HUES6 (cell line): ENCODE data around the gene ZNF440.
"Not testable (repeated sequence)": the region's sequence is repeated elsewhere in the genome, so short reads cannot be mapped to it uniquely, and the experiment has no call there.

ENCODE experiments used
- H3K27ac ChIP-seq: 2 replicates; pipeline ENCODE4 v1.7.0; 2013; ENCODE audit warnings: low read depth, mild to moderate bottlenecking, low read length, inconsistent platforms
- H3K27me3 ChIP-seq: 2 replicates; pipeline ENCODE4 v1.6.1; 2013; ENCODE audit warnings: low read length; ENCODE audit not compliant: control insufficient read depth, insufficient read depth
- H3K36me3 ChIP-seq: 2 replicates; pipeline ENCODE4 v1.6.1; 2013; ENCODE audit warnings: low read length; ENCODE audit not compliant: control insufficient read depth, insufficient read depth
- H3K4me1 ChIP-seq: 2 replicates; pipeline ENCODE4 v1.6.1; 2013; ENCODE audit warnings: low read length; ENCODE audit not compliant: control insufficient read depth, insufficient read depth
- H3K4me3 ChIP-seq: 2 replicates; pipeline ENCODE4 v1.5.1; 2013; ENCODE audit warnings: low read depth, low read length
- H3K9ac ChIP-seq: one replicate; pipeline ENCODE4 v1.6.1; 2013; ENCODE audit warnings: mild to moderate bottlenecking, low read length
- H3K9me3 ChIP-seq: 2 replicates; pipeline ENCODE4 v1.6.1; 2013; ENCODE audit warnings: low read depth, low read length; ENCODE audit not compliant: control insufficient read depth, insufficient read depth

Gene ZNF440

GRCh38 chr19:11860721-11861120 lies 46.6 kb downstream of the ZNF440 start:
- H3K9ac ChIP-seq, result no peak overlapping the region
- H3K27me3 ChIP-seq, result no peaks in the 10 kb centered on the region
- no peak overlapping the region for H3K27ac ChIP-seq
- H3K36me3 ChIP-seq, result no peaks in the 10 kb centered on the region
- H3K4me3 ChIP-seq, result no peak overlapping the region
- H3K9me3 ChIP-seq, result peaks cover 74% of the 10 kb centered on the region
- H3K4me1 ChIP-seq, result no peaks in the 10 kb centered on the region

- peaks cover 75% of the 10 kb centered on the region for H3K9me3 ChIP-seq
- H3K9ac ChIP-seq, result no peak overlapping the region
- no peaks in the 10 kb centered on the region for H3K4me1 ChIP-seq
- no peak overlapping the region for H3K4me3 ChIP-seq
- no peak overlapping the region for H3K27ac ChIP-seq
- H3K36me3 ChIP-seq, result no peaks in the 10 kb centered on the region
- H3K27me3 ChIP-seq, result no peaks in the 10 kb centered on the region
These were observed 47.2 kb downstream of the ZNF440 start for GRCh38 chr19:11861301-11861700.

GRCh38 chr19:11867766-11868165 lies 53.7 kb downstream of the ZNF440 start:
- not testable (repeated sequence) for H3K9ac ChIP-seq, H3K36me3 ChIP-seq, H3K4me1 ChIP-seq, H3K27ac ChIP-seq, H3K27me3 ChIP-seq, H3K4me3 ChIP-seq
- peaks cover 80% of the 10 kb centered on the region for H3K9me3 ChIP-seq

GRCh38 chr19:11868188-11868587 lies 54.1 kb downstream of the ZNF440 start:
- no peak overlapping the region for H3K9ac ChIP-seq
- peaks cover 80% of the 10 kb centered on the region for H3K9me3 ChIP-seq
- no peak overlapping the region for H3K4me3 ChIP-seq
- no peaks in the 10 kb centered on the region for H3K27me3 ChIP-seq
- no peak overlapping the region for H3K27ac ChIP-seq
- no peaks in the 10 kb centered on the region for H3K36me3 ChIP-seq
- no peaks in the 10 kb centered on the region for H3K4me1 ChIP-seq

- H3K9me3 ChIP-seq, result peaks cover 65% of the 10 kb centered on the region
These were observed 58.6 kb downstream of the ZNF440 start for GRCh38 chr19:11872624-11873023.

GRCh38 chr19:11873762-11874161 lies 59.7 kb downstream of the ZNF440 start:
- Histone ChIP-seq H3K4me1 (no peaks in the 10 kb centered on the region), H3K9ac (no peak overlapping the region), H3K9me3 (peaks cover 59% of the 10 kb centered on the region), H3K27ac (no peak overlapping the region), H3K4me3 (no peak overlapping the region), H3K36me3 (no peaks in the 10 kb centered on the region), H3K27me3 (no peaks in the 10 kb centered on the region)

More at GRCh38 chr19:11872624-11873023, 58.6 kb downstream of the ZNF440 start:
- Histone ChIP-seq H3K27me3 (no peaks in the 10 kb centered on the region), H3K9ac (no peak overlapping the region), H3K4me3 (no peak overlapping the region), H3K36me3 (no peaks in the 10 kb centered on the region), H3K27ac (no peak overlapping the region), H3K4me1 (no peaks in the 10 kb centered on the region)

GRCh38 chr19:11879687-11880266 lies 65.7 kb downstream of the ZNF440 start:
- H3K9me3 ChIP-seq, result peaks cover 36% of the 10 kb centered on the region
- H3K27ac ChIP-seq, H3K36me3 ChIP-seq, H3K4me3 ChIP-seq, H3K27me3 ChIP-seq, H3K9ac ChIP-seq, H3K4me1 ChIP-seq: not testable (repeated sequence)

GRCh38 chr19:11880598-11880997 lies 66.5 kb downstream of the ZNF440 start:
- H3K36me3 ChIP-seq, result no peaks in the 10 kb centered on the region
- peaks cover 33% of the 10 kb centered on the region for H3K9me3 ChIP-seq
- no peak overlapping the region for H3K27ac ChIP-seq
- no peaks in the 10 kb centered on the region for H3K4me1 ChIP-seq
- H3K4me3 ChIP-seq, result no peak overlapping the region
- no peak overlapping the region for H3K9ac ChIP-seq
- H3K27me3 ChIP-seq, result no peaks in the 10 kb centered on the region

- no peak overlapping the region for H3K27ac ChIP-seq
- no peak overlapping the region for H3K4me3 ChIP-seq
- H3K27me3 ChIP-seq, result no peaks in the 10 kb centered on the region
- H3K9ac ChIP-seq, result no peak overlapping the region
- peaks cover 33% of the 10 kb centered on the region for H3K9me3 ChIP-seq
- no peaks in the 10 kb centered on the region for H3K36me3 ChIP-seq
- H3K4me1 ChIP-seq, result no peaks in the 10 kb centered on the region
These were observed 67.2 kb downstream of the ZNF440 start for GRCh38 chr19:11881151-11881800.

GRCh38 chr19:11882606-11883005 lies 68.5 kb downstream of the ZNF440 start:
- H3K9me3 ChIP-seq, result peaks cover 36% of the 10 kb centered on the region
- H3K36me3 ChIP-seq, result no peaks in the 10 kb centered on the region
- H3K27ac ChIP-seq, result no peak overlapping the region
- no peaks in the 10 kb centered on the region for H3K27me3 ChIP-seq
- no peak overlapping the region for H3K9ac ChIP-seq
- H3K4me1 ChIP-seq, result peaks cover 3% of the 10 kb centered on the region; the same call in 1 of the 2 replicates
- no peak overlapping the region for H3K4me3 ChIP-seq
